Measurements from ENCODE around the gene HES4.

Gene HES4

GRCh38 chr1:952603-953002 is 47.3 kb downstream of the HES4 start:
- Histone ChIP-seq H3K36me3 (ENCODE audit: control insufficient read depth, insufficient read depth, low read length) (peaks cover 98% of the 10 kb centered on the region), H3K4me3 (ENCODE audit: extremely low read depth, insufficient read depth, low read length, poor library complexity, severe bottlenecking) (no peak overlapping the region), H3K9me3 (ENCODE audit: control insufficient read depth, low read length) (no peaks in the 10 kb centered on the region), H3K4me1 (ENCODE audit: control insufficient read depth, insufficient read depth, low read length, poor library complexity, severe bottlenecking) (peaks cover 4% of the 10 kb centered on the region), H3K27ac (ENCODE audit: low read depth, low read length, severe bottlenecking) (no peak overlapping the region)
- WGBS, 2 experiments (ENCODE audit: insufficient coverage in 2 of 2): 90 to 100% methylated on average over 4 to 7 of the region's 7 CpGs

GRCh38 chr1:952201-952600 is 47.7 kb downstream of the HES4 start:
- no peaks in the 10 kb centered on the region for H3K9me3 ChIP-seq (ENCODE audit: control insufficient read depth, low read length)
- H3K36me3 ChIP-seq (ENCODE audit: control insufficient read depth, insufficient read depth, low read length): peaks cover 98% of the 10 kb centered on the region
- H3K27ac ChIP-seq (ENCODE audit: low read depth, low read length, severe bottlenecking): no peak overlapping the region
- no peak overlapping the region for H3K4me3 ChIP-seq (ENCODE audit: extremely low read depth, insufficient read depth, low read length, poor library complexity, severe bottlenecking)
- 94 to 98% methylated on average over 12 to 15 of the region's 15 CpGs for WGBS, 2 experiments (ENCODE audit: insufficient coverage in 2 of 2)
- no peaks in the 10 kb centered on the region for H3K4me1 ChIP-seq (ENCODE audit: control insufficient read depth, insufficient read depth, low read length, poor library complexity, severe bottlenecking)

GRCh38 chr1:951364-951763 is 48.5 kb downstream of the HES4 start:
- Histone ChIP-seq H3K9me3 (ENCODE audit: control insufficient read depth, low read length) (no peaks in the 10 kb centered on the region), H3K27ac (ENCODE audit: low read depth, low read length, severe bottlenecking) (no peak overlapping the region), H3K36me3 (ENCODE audit: control insufficient read depth, insufficient read depth, low read length) (peaks cover 97% of the 10 kb centered on the region), H3K4me1 (ENCODE audit: control insufficient read depth, insufficient read depth, low read length, poor library complexity, severe bottlenecking) (no peaks in the 10 kb centered on the region), H3K4me3 (ENCODE audit: extremely low read depth, insufficient read depth, low read length, poor library complexity, severe bottlenecking) (no peak overlapping the region)
- WGBS, 2 experiments (ENCODE audit: insufficient coverage in 2 of 2): 70 to 76% methylated on average over 5 to 6 of the region's 6 CpGs

GRCh38 chr1:950881-951280 is 49.0 kb downstream of the HES4 start:
- no peaks in the 10 kb centered on the region for H3K9me3 ChIP-seq (ENCODE audit: control insufficient read depth, low read length)
- H3K36me3 ChIP-seq (ENCODE audit: control insufficient read depth, insufficient read depth, low read length): peaks cover 97% of the 10 kb centered on the region
- WGBS, 2 experiments (ENCODE audit: insufficient coverage in 2 of 2): 95 to 97% methylated on average over 13 to 19 of the region's 23 CpGs
- no peak overlapping the region for H3K27ac ChIP-seq (ENCODE audit: low read depth, low read length, severe bottlenecking)
- no peak overlapping the region for H3K4me3 ChIP-seq (ENCODE audit: extremely low read depth, insufficient read depth, low read length, poor library complexity, severe bottlenecking)
- H3K4me1 ChIP-seq (ENCODE audit: control insufficient read depth, insufficient read depth, low read length, poor library complexity, severe bottlenecking): no peaks in the 10 kb centered on the region

GRCh38 chr1:950268-950667 is 49.6 kb downstream of the HES4 start:
- WGBS, 2 experiments (ENCODE audit: insufficient coverage in 2 of 2): 94 to 96% methylated on average over 8 to 9 of the region's 9 CpGs
- Histone ChIP-seq H3K36me3 (ENCODE audit: control insufficient read depth, insufficient read depth, low read length) (peaks cover 97% of the 10 kb centered on the region), H3K4me1 (ENCODE audit: control insufficient read depth, insufficient read depth, low read length, poor library complexity, severe bottlenecking) (no peaks in the 10 kb centered on the region), H3K4me3 (ENCODE audit: extremely low read depth, insufficient read depth, low read length, poor library complexity, severe bottlenecking) (no peak overlapping the region), H3K27ac (ENCODE audit: low read depth, low read length, severe bottlenecking) (no peak overlapping the region), H3K9me3 (ENCODE audit: control insufficient read depth, low read length) (no peaks in the 10 kb centered on the region)
